Upper lobe of right lung (tissue), 1 donor: ENCODE data around the gene CISH. TPM values are rescaled to one million over a fixed set of nuclear protein-coding genes. Genes with fewer than 3 reads are reported as not detected.

ENCODE experiments used
- ATAC-seq: fragments of 200-7000 bp; cut with Tn5 transposase; one replicate; pipeline ENCODE4 v1.9.1; 2020; ENCODE audit warnings: mild to moderate bottlenecking, moderate library complexity
- DNase-seq: peaks from one replicate; pipeline ENCODE4 v3.0.0-alpha.2; 2020
- H3K27ac ChIP-seq: fragments of 200-600 bp; one replicate; pipeline ENCODE4 v1.8.0; 2022
- H3K27me3 ChIP-seq: fragments of 200-600 bp; one replicate; pipeline ENCODE4 v1.8.0; 2022; ENCODE audit warnings: mild to moderate bottlenecking
- H3K36me3 ChIP-seq: fragments of 200-600 bp; one replicate; pipeline ENCODE4 v1.8.0; 2022
- H3K4me1 ChIP-seq: fragments of 200-600 bp; one replicate; pipeline ENCODE4 v1.8.0; 2022
- H3K4me3 ChIP-seq: fragments of 200-600 bp; one replicate; pipeline ENCODE4 v1.8.0; 2022; ENCODE audit warnings: mild to moderate bottlenecking
- H3K9me3 ChIP-seq: fragments of 200-600 bp; one replicate; pipeline ENCODE4 v1.8.0; 2022
- CTCF ChIP-seq: fragments of 200-600 bp; IDR thresholded peaks from one replicate; pipeline ENCODE4 v1.8.0; 2022; ENCODE audit warnings: antibody characterized with exemption
- intact Hi-C: fragments of 100-400 bp; cut with DNase I; formaldehyde crosslinking; loops from one replicate; pipeline ENCODE4 v1.11.0; 2022
- long read RNA-seq: library from polyadenylated mRNA; unstranded; transcript quantifications from one replicate; pipeline ENCODE4 v2.0.0, GENCODE V29; 2021
- total RNA-seq: library from RNA; stranded (reverse); fragmentation: NEBNext Ultra II Directional; extraction: Animal tissue kit (Norgen Biotek cat#: 25700); gene quantifications from one replicate; pipeline ENCODE4 v1.2.1, GENCODE V29; 2021
- donor health status: DM: no; HTN: yes; CAD: no; lungs with severe emphysema.

Gene CISH
- 71.6 TPM for total RNA-seq
- long read RNA-seq, full-length matches to known transcripts = 25 of 43 reads
- long read RNA-seq, partial matches to known transcripts = 0 of 43 reads
- long read RNA-seq, other reads (novel, unspliced or antisense) = 18 of 43 reads

- intact Hi-C loops = loop anchor here (2.0 kb wide), 1 partner anchor 39 kb away; no protein-coding TSS in a partner anchor
- peaks cover 61% of the 10 kb centered on the region for H3K4me1 ChIP-seq
Observed at GRCh38 chr3:50611464-50612233, at the start of gene CISH. CISH (minus strand) TSS chr3:50611774; CDS start chr3:50611650, 124 bp downstream.

DNA sequence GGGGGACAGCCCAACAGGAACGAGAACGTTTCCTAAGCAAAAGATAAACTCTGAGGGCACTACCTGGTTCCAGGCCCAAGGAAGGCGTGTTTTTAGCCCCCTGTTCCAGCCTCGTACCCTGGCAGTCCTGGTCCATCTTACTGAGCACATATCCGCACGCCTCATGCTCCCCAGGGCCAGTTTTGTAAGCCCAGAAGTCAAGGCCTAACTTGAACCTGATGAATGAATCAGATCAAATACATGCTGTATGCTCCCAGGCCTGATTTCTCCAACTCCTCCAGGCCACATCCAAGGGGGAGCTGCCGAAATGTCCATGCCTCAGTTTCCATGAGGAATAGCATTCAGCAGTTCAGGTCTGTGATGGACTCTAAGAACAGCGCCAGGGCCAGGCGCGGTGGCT, 48.8 kb upstream of the CISH start:
- Histone ChIP-seq H3K4me1 (peaks cover 5% of the 10 kb centered on the region), H3K36me3 (no peaks in the 10 kb centered on the region), H3K27ac (no peak overlapping the region), H3K4me3 (no peak overlapping the region), H3K27me3 (no peaks in the 10 kb centered on the region), H3K9me3 (no peaks in the 10 kb centered on the region)
- no peak for ATAC-seq
- peak; percentile 29 for DNase-seq
- intact Hi-C loops = no loop called here
- TF ChIP-seq CTCF = no peak

More at GRCh38 chr3:50611464-50612233, at the start of gene CISH:
- H3K4me3 ChIP-seq = peak within 1 kb of the TSS; percentile 83
- peak; percentile 77 for TF ChIP-seq CTCF
- no peaks in the 10 kb centered on the region for H3K9me3 ChIP-seq
- ATAC-seq (peak; percentile 81), DNase-seq (peak; percentile 99)
- peak within 1 kb of the TSS; percentile 91 for H3K27ac ChIP-seq
- H3K36me3 ChIP-seq = peaks cover 23% of the 10 kb centered on the region
- no peaks in the 10 kb centered on the region for H3K27me3 ChIP-seq

- Histone ChIP-seq H3K27me3 (no peaks in the 10 kb centered on the region), H3K9me3 (no peaks in the 10 kb centered on the region), H3K4me3 (no peak overlapping the region), H3K4me1 (peaks cover 5% of the 10 kb centered on the region), H3K36me3 (no peaks in the 10 kb centered on the region), H3K27ac (no peak overlapping the region)
- intact Hi-C loops = no loop called here
- TF ChIP-seq CTCF = no peak
- DNase-seq = peak; percentile 36
- ATAC-seq = no peak
Observed at GRCh38 chr3:50658831-50659230, 47.3 kb upstream of the CISH start.

GRCh38 chr3:50658416-50658815, 46.8 kb upstream of the CISH start:
- H3K4me1 ChIP-seq = peaks cover 5% of the 10 kb centered on the region
- no peaks in the 10 kb centered on the region for H3K27me3 ChIP-seq
- no peak for ATAC-seq
- no peak for TF ChIP-seq CTCF
- DNase-seq = peak; percentile 26
- H3K27ac ChIP-seq = no peak overlapping the region
- H3K9me3 ChIP-seq = no peaks in the 10 kb centered on the region
- intact Hi-C loops = no loop called here
- H3K4me3 ChIP-seq = no peak overlapping the region
- H3K36me3 ChIP-seq = no peaks in the 10 kb centered on the region

DNA sequence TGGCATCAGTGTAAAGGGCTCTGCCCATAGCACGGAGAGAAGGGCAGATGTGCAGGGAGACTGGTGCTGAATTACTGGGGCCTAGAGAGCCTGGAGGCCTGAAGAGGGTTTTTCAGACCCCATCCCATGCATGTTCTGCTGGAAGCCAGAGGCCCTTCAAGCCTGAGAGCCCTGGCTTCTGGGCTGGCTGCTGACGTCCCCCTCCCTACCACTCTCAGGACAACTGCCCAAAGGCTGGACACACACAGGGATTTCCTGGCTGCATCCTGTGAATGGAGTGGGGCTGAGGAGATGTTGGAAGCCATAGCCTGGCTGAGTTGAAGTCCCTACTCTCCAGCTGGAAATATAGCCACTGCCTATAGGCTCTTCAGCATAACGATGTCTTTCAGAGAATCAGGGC, 46.2 kb upstream of the CISH start:
- ATAC-seq (no peak), DNase-seq (peak; percentile 12)
- no peak for TF ChIP-seq CTCF

More for the DNA sequence above, 46.2 kb upstream of the CISH start:
- Histone ChIP-seq H3K4me1 (peaks cover 1% of the 10 kb centered on the region), H3K27ac (no peak overlapping the region), H3K9me3 (no peaks in the 10 kb centered on the region), H3K4me3 (no peak overlapping the region), H3K36me3 (no peaks in the 10 kb centered on the region), H3K27me3 (no peaks in the 10 kb centered on the region)
- intact Hi-C loops = no loop called here
